Mesenchymal stem cell (in vitro differentiated cells and primary cell): Measurements from ENCODE around the gene SEC16A.

ENCODE experiments used
- DNase-seq: peaks from one replicate; pipeline ENCODE4 v3.0.0-alpha.2; 2013
- H2AFZ ChIP-seq: one replicate; pipeline ENCODE4 v1.6.1; 2013; ENCODE audit warnings: low read depth, mild to moderate bottlenecking, control low read depth, inconsistent platforms, low read length, moderate library complexity
- H2AK5ac ChIP-seq: 2 replicates; pipeline ENCODE4 v1.6.1; 2013; ENCODE audit warnings: low read length, moderate library complexity, mild to moderate bottlenecking, inconsistent platforms; ENCODE audit not compliant: severe bottlenecking
- H2BK120ac ChIP-seq: one replicate; pipeline ENCODE4 v1.6.1; 2013; ENCODE audit warnings: low read depth, mild to moderate bottlenecking, inconsistent platforms, low read length, moderate library complexity
- H2BK12ac ChIP-seq, 2 experiments: one replicate each; pipeline ENCODE4 v1.6.1; 2013; ENCODE audit warnings: inconsistent platforms in 2 of 2, low read length in 2 of 2, mild to moderate bottlenecking in 2 of 2, moderate library complexity in 2 of 2, control low read depth in 1 of 2
- H2BK15ac ChIP-seq: one replicate; pipeline ENCODE4 v1.6.1; 2013; ENCODE audit warnings: mild to moderate bottlenecking, low read depth, inconsistent platforms; ENCODE audit not compliant: poor library complexity, severe bottlenecking
- H2BK5ac ChIP-seq: 2 replicates; pipeline ENCODE4 v1.6.1; 2013; ENCODE audit warnings: low read depth, mild to moderate bottlenecking, low read length, control low read depth, inconsistent platforms; ENCODE audit not compliant: poor library complexity, severe bottlenecking
- H3K14ac ChIP-seq, 2 experiments: one replicate each; pipeline ENCODE4 v1.6.1; 2013; ENCODE audit warnings: inconsistent platforms in 2 of 2, low read length in 2 of 2, control low read depth in 1 of 2, mild to moderate bottlenecking in 1 of 2, moderate library complexity in 1 of 2
- H3K18ac ChIP-seq, 2 experiments: one replicate each; pipeline ENCODE4 v1.6.1; 2013; ENCODE audit warnings: inconsistent platforms in 2 of 2, low read length in 2 of 2, control low read depth in 1 of 2, low read depth in 1 of 2, mild to moderate bottlenecking in 1 of 2
- H3K23ac ChIP-seq, 2 experiments: one replicate each; pipeline ENCODE4 v1.6.1; 2013; ENCODE audit warnings: inconsistent platforms in 2 of 2, low read length in 2 of 2, mild to moderate bottlenecking in 2 of 2, moderate library complexity in 2 of 2, control low read depth in 1 of 2
- H3K27ac ChIP-seq: 2 replicates; pipeline ENCODE4 v1.5.1; 2013; ENCODE audit warnings: mild to moderate bottlenecking, moderate library complexity, low read length, control low read depth, inconsistent platforms; ENCODE audit not compliant: poor library complexity, severe bottlenecking
- H3K27me3 ChIP-seq, 2 experiments: 2 replicates each; pipeline versions ENCODE4 v1.6.1 to v1.7.0; 2013; ENCODE audit warnings: low read length in 2 of 2, mild to moderate bottlenecking in 2 of 2, moderate library complexity in 2 of 2, control low read depth in 1 of 2, inconsistent platforms in 1 of 2; ENCODE audit not compliant: control insufficient read depth in 1 of 2, insufficient read depth in 1 of 2
- H3K36me3 ChIP-seq, 2 experiments: 2 replicates each; pipeline versions ENCODE4 v1.6.1 to v1.7.0; 2013; ENCODE audit warnings: low read length in 2 of 2, control low read depth in 1 of 2, inconsistent platforms in 1 of 2, low read depth in 1 of 2, mild to moderate bottlenecking in 1 of 2; ENCODE audit not compliant: insufficient read depth in 2 of 2, control insufficient read depth in 1 of 2
- H3K4ac ChIP-seq, 2 experiments: one replicate each; pipeline ENCODE4 v1.6.1; 2013; ENCODE audit warnings: inconsistent platforms in 2 of 2, low read length in 2 of 2, mild to moderate bottlenecking in 2 of 2, moderate library complexity in 2 of 2, control low read depth in 1 of 2, low read depth in 1 of 2
- H3K4me1 ChIP-seq: 2 replicates; pipeline ENCODE4 v1.6.1; 2013; ENCODE audit warnings: low read depth, low read length, control low read depth; ENCODE audit not compliant: control insufficient read depth, insufficient read depth
- H3K4me2 ChIP-seq: 2 replicates; pipeline ENCODE4 v1.6.1; 2013; ENCODE audit warnings: low read length, mild to moderate bottlenecking, inconsistent platforms; ENCODE audit not compliant: poor library complexity, severe bottlenecking
- H3K4me3 ChIP-seq, 2 experiments: 2 replicates each; pipeline versions ENCODE4 v1.5.1 to v1.7.0; 2013; ENCODE audit warnings: low read length in 2 of 2, mild to moderate bottlenecking in 2 of 2, control low read depth in 1 of 2, low read depth in 1 of 2; ENCODE audit not compliant: insufficient read depth in 1 of 2
- H3K79me1 ChIP-seq: replicated peaks from 2 replicates; pipeline ENCODE4 v1.6.1; 2013; ENCODE audit warnings: mild to moderate bottlenecking, control low read depth, low read length, inconsistent platforms; ENCODE audit not compliant: poor library complexity, severe bottlenecking
- H3K9ac ChIP-seq: 2 replicates; pipeline ENCODE4 v1.7.0; 2013; ENCODE audit warnings: mild to moderate bottlenecking, low read length, moderate library complexity
- H3K9me3 ChIP-seq: 2 replicates; pipeline ENCODE4 v1.7.0; 2013; ENCODE audit warnings: mild to moderate bottlenecking, low read length; ENCODE audit not compliant: control insufficient read depth
- H4K8ac ChIP-seq: one replicate; pipeline ENCODE4 v1.6.1; 2013; ENCODE audit warnings: inconsistent platforms, mild to moderate bottlenecking, low read length, moderate library complexity
- H4K91ac ChIP-seq: one replicate; pipeline ENCODE4 v1.6.1; 2013; ENCODE audit warnings: mild to moderate bottlenecking, low read length, inconsistent platforms
- WGBS: methylation state at CpG from one replicate; pipeline ENCODE4 v1.1.7; 2013; ENCODE audit warnings: mixed read lengths; 5-methylcytosine and 5-hydroxymethylcytosine counted together

SEC16A gene

DNA sequence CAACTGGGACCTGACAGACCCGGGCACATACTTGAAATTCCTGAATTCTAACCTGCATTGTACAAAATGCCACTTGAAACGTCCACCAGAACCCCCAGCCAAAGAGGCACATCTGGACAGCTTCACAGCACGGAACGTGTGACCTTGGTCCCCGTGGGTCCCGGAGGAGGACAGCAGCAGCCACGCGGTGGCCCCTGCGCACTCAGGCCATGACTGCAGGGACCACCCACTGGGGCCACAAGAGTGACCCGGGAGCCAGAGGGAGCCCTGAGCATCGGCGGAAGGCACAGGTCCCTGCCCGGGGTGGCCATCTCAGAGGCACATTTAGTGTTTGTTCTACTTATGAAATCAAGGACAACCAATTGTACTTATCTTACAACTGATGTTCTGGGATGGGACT, 80.8 kb downstream of the SEC16A start:
- no peak overlapping the region for H2BK12ac ChIP-seq
- H3K9me3 ChIP-seq, result no peaks in the 10 kb centered on the region
- H3K4me1 ChIP-seq, result peaks cover 18% of the 10 kb centered on the region
- H3K36me3 ChIP-seq, result peaks cover 54 to 64% of the 10 kb centered on the region in 2 experiments
- no peak overlapping the region for H3K4me2 ChIP-seq
- no peak overlapping the region for H2BK15ac ChIP-seq
- H4K91ac ChIP-seq, result no peak overlapping the region
- H3K79me1 ChIP-seq, result peaks cover 25% of the 10 kb centered on the region
- H3K27ac ChIP-seq, result no peak overlapping the region
- no peak overlapping the region for H2BK120ac ChIP-seq
- H3K4me3 ChIP-seq, result no peak overlapping the region
- H4K8ac ChIP-seq, result no peak overlapping the region
- DNase-seq, result no peak
- H3K4ac ChIP-seq, result no peak overlapping the region
- 87% methylated on average over 10 of the region's 13 CpGs for WGBS
- H2AK5ac ChIP-seq, result no peak overlapping the region
- H3K23ac ChIP-seq, result no peak overlapping the region
- H3K27me3 ChIP-seq, result no peaks in the 10 kb centered on the region
- no peak overlapping the region for H3K18ac ChIP-seq
- H2BK5ac ChIP-seq, result no peak overlapping the region
- no peak overlapping the region for H2AFZ ChIP-seq
- H3K9ac ChIP-seq, result peak overlapping the region; percentile 93
- no peak overlapping the region for H3K14ac ChIP-seq

DNA sequence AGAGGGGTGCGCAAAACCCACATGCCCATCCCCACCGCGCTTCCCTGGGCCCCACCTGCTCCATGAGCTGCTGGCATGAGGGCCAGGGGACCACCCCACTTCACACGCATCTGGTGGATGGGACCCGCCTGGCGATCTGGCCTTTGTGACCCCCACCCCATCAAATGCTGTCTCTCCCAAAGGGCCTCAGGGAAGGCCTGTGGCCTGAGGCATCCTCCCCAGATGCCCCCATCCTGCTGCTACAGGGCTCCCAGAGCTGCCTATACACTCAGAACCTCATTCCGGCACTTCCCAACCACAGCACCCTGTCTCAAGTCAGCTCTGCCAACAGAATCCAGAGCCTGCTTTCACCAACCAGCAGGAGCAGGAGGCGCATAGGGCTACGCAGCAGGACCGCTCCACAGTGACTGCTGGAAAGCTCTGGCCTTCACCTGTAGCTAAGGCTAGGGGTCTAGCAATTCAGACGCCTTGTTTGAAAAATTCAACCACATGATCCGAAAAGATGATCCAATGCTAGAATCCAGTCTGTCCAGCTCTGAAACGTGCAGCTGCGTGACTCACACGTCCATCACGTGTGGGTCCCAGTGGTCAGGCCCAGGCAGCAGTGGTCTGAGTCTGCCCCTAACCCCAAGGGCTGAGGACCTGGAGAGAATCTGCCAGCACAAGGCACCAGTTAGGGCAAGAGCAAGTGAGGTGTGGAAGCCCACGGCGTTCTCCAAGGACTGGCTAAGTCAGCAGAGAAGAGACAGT, 81.5 kb downstream of the SEC16A start:
- Histone ChIP-seq H3K4ac (no peak overlapping the region), H2AK5ac (no peak overlapping the region), H4K8ac (no peak overlapping the region), H3K79me1 (peaks cover 28% of the 10 kb centered on the region), H2BK15ac (no peak overlapping the region), H3K4me1 (peaks cover 18% of the 10 kb centered on the region), H3K36me3 (peaks cover 56 to 67% of the 10 kb centered on the region in 2 experiments), H2BK12ac (no peak overlapping the region), H3K27ac (no peak overlapping the region), H3K4me2 (no peak overlapping the region), H2AFZ (no peak overlapping the region), H3K9me3 (no peaks in the 10 kb centered on the region), H3K9ac (peak overlapping the region; percentile 93), H3K4me3 (no peak overlapping the region), H3K14ac (no peak overlapping the region), H2BK5ac (no peak overlapping the region), H3K27me3 (no peaks in the 10 kb centered on the region), H3K23ac (no peak overlapping the region), H2BK120ac (no peak overlapping the region), H4K91ac (no peak overlapping the region), H3K18ac (no peak overlapping the region)
- 92% methylated on average over 18 of the region's 18 CpGs for WGBS
- peak; percentile 15 for DNase-seq

DNA sequence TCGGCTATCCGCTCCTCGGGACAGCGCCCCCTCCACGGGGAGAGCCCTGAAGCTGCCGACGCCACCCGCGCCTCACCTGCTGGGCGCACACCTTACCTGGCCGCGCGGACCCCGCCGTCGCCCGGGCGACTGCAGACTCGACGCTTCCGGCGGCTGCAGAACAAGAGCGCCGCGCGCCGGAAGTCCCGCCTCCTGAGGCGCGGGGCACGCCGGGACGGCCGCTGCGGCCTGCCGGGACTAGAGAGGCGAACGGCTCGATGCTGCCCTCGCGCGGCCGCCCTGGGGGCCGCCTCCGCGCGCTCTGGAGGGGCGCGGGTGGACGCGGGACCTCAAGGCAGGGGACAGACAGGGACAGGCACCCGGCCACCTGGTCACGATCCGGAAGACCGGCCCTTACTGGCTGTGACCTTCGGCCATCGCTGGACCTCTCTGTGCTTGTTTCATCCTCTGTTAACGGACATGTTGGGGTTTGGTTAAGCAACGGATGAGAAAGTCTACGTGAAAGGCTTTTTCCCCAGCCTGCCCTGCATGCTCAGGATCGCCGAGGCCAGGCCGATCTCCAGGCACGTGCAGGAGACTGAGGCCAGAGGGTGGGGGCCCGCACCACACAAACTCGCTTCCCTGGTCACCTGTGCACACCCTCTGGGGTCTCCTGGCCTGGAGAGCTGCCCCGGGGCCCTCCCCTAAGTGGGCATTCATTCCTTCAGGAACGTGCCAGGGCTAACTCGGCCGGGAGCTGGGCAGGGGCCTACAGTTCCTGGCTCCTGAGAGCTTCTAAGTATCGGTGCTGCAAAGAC, 82.6 kb downstream of the SEC16A start, which contains the start of gene SNAPC4:
SNAPC4 (minus strand) TSS at position 133 of the 797 bp plus-strand sequence. CDS start 1,742 bp downstream, outside the sequence.
- Histone ChIP-seq H4K8ac (peak within 1 kb of the TSS; percentile 95), H3K79me1 (peaks cover 36% of the 10 kb centered on the region), H3K4ac (peak within 1 kb of the TSS; percentile 69 to 70), H3K18ac (peak within 1 kb of the TSS; percentile 26 to 83), H3K9me3 (no peaks in the 10 kb centered on the region), H2AK5ac (no peak within 1 kb of the TSS), H2AFZ (no peak within 1 kb of the TSS), H3K27me3 (no peaks in the 10 kb centered on the region), H2BK5ac (no peak within 1 kb of the TSS), H3K9ac (peak within 1 kb of the TSS; percentile 93), H3K14ac (peak within 1 kb of the TSS in 1 of 2 experiments; percentile 91), H3K36me3 (peaks cover 59 to 72% of the 10 kb centered on the region in 2 experiments), H3K27ac (no peak within 1 kb of the TSS), H2BK12ac (peak within 1 kb of the TSS in 1 of 2 experiments; percentile 75), H3K23ac (no peak within 1 kb of the TSS), H2BK15ac (peak within 1 kb of the TSS; percentile 60), H2BK120ac (peak within 1 kb of the TSS; percentile 74), H3K4me1 (peaks cover 18% of the 10 kb centered on the region), H4K91ac (peak within 1 kb of the TSS; percentile 61), H3K4me2 (peak within 1 kb of the TSS; percentile 63), H3K4me3 (peak within 1 kb of the TSS; percentile 95 to 96)
- WGBS, result 14% methylated on average over 71 of the region's 71 CpGs
- peak; percentile 83 for DNase-seq
